GM23338 (cell line): Measurements from ENCODE around the gene VPS37C. TPM values are rescaled to one million over a fixed set of nuclear protein-coding genes. Genes with fewer than 3 reads are reported as not detected.

Experiments
- ATAC-seq: fragments of 200-7000 bp; cut with Tn5 transposase; 3 replicates; pipeline ENCODE4 v1.9.1; 2020
- DNase-seq: peaks from one replicate; pipeline ENCODE4 v3.0.0-alpha.2; 2015; ENCODE audit warnings: low spot score
- H2AFZ ChIP-seq: fragments of 200-600 bp; sonication (generic); 2 replicates; pipeline ENCODE4 v1.8.0; 2016; ENCODE audit warnings: antibody characterized with exemption, mild to moderate bottlenecking, moderate library complexity
- H3F3A ChIP-seq: fragments of 200-600 bp; sonication (generic); replicated peaks from 2 replicates; pipeline ENCODE4 v1.8.0; 2017; ENCODE audit warnings: antibody characterized with exemption, mixed run types, low read depth
- H3K27ac ChIP-seq: fragments of 200-600 bp; sonication (generic); 2 replicates; pipeline ENCODE4 v1.6.1; 2016; ENCODE audit warnings: low read depth
- H3K27me3 ChIP-seq: fragments of 200-600 bp; sonication (generic); 2 replicates; pipeline ENCODE4 v1.8.0; 2016; ENCODE audit warnings: mild to moderate bottlenecking, mixed run types, moderate library complexity; ENCODE audit not compliant: insufficient read depth
- H3K36me3 ChIP-seq: fragments of 200-600 bp; sonication (generic); 2 replicates; pipeline ENCODE4 v1.8.0; 2016; ENCODE audit warnings: mild to moderate bottlenecking; ENCODE audit not compliant: insufficient read depth
- H3K4me1 ChIP-seq: fragments of 200-600 bp; sonication (generic); 2 replicates; pipeline ENCODE4 v1.8.0; 2016; ENCODE audit warnings: mild to moderate bottlenecking, moderate library complexity; ENCODE audit not compliant: insufficient read depth
- H3K4me2 ChIP-seq: fragments of 200-600 bp; sonication (generic); 2 replicates; pipeline ENCODE4 v1.7.1; 2017; ENCODE audit warnings: mixed run types
- H3K4me3 ChIP-seq: fragments of 200-600 bp; sonication (generic); 2 replicates; pipeline ENCODE4 v1.6.1; 2016; ENCODE audit warnings: mixed run types
- H3K79me2 ChIP-seq: fragments of 200-600 bp; sonication (generic); replicated peaks from 2 replicates; pipeline ENCODE4 v1.8.0; 2017; ENCODE audit warnings: mild to moderate bottlenecking; ENCODE audit not compliant: insufficient read depth
- H3K9me2 ChIP-seq: fragments of 200-600 bp; sonication (generic); 2 replicates; pipeline ENCODE4 v1.8.0; 2017; ENCODE audit not compliant: insufficient read depth
- H4K20me1 ChIP-seq: fragments of 200-600 bp; sonication (generic); replicated peaks from 2 replicates; pipeline ENCODE4 v1.8.0; 2017; ENCODE audit warnings: mild to moderate bottlenecking; ENCODE audit not compliant: insufficient read depth
- H3K27ac Mint-ChIP-seq: 2 replicates; pipeline ENCODE4 v1.8.0; 2020; ENCODE audit warnings: inconsistent platforms, mild to moderate bottlenecking, moderate library complexity, mixed read lengths
- H3K27me3 Mint-ChIP-seq: 3 replicates; pipeline ENCODE4 v1.8.0; 2022; ENCODE audit warnings: low read depth, mild to moderate bottlenecking, moderate library complexity, mixed read lengths, inconsistent platforms; ENCODE audit not compliant: insufficient read depth, poor library complexity
- H3K36me3 Mint-ChIP-seq: 3 replicates; pipeline ENCODE4 v1.8.0; 2021; ENCODE audit warnings: low read depth, mild to moderate bottlenecking, inconsistent platforms, moderate library complexity, mixed read lengths
- H3K4me1 Mint-ChIP-seq: 3 replicates; pipeline ENCODE4 v1.8.0; 2020; ENCODE audit warnings: mild to moderate bottlenecking, inconsistent platforms, mixed read lengths
- H3K4me3 Mint-ChIP-seq: 3 replicates; pipeline ENCODE4 v1.8.0; 2021; ENCODE audit warnings: moderate library complexity, mild to moderate bottlenecking, inconsistent platforms, mixed read lengths
- H3K9me3 Mint-ChIP-seq: 3 replicates; pipeline ENCODE4 v1.8.0; 2020; ENCODE audit warnings: moderate library complexity, mild to moderate bottlenecking, inconsistent platforms, mixed read lengths
- CREB1 ChIP-seq: fragments of 250-450 bp; sonication (Bioruptor Pico); IDR thresholded peaks from 2 replicates; pipeline ENCODE4 v1.5.0; 2020; ENCODE audit warnings: low read depth, mild to moderate bottlenecking, moderate library complexity
- CTCF ChIP-seq, 2 experiments: fragments of 200-600 bp in 1 of 2; sonication (generic) in 1 of 2; conservative IDR thresholded peaks; 2 replicates each; pipeline versions ENCODE4 v1.5.1 to v1.6.1; 2016 to 2017; ENCODE audit warnings: antibody characterized with exemption in 2 of 2, low read depth in 2 of 2, mild to moderate bottlenecking in 2 of 2, moderate library complexity in 1 of 2
- EZH2phosphoT487 ChIP-seq: fragments of 200-600 bp; sonication (generic); IDR thresholded peaks from one replicate; pipeline ENCODE4 v1.8.1; 2018; ENCODE audit warnings: antibody characterized with exemption; ENCODE audit not compliant: unreplicated experiment
- POLR2AphosphoS5 ChIP-seq: IDR thresholded peaks from 2 replicates; pipeline ENCODE4 v1.6.1; 2016; ENCODE audit warnings: antibody characterized with exemption, low read depth
- STAT1 ChIP-seq: IDR thresholded peaks from one replicate; pipeline ENCODE4 v1.6.1; 2016; ENCODE audit warnings: antibody characterized with exemption; ENCODE audit not compliant: unreplicated experiment
- ZNF114 ChIP-seq: fragments of 250-450 bp; sonication (Bioruptor Pico); IDR thresholded peaks from 2 replicates; pipeline ENCODE4 v1.5.0; 2020; ENCODE audit warnings: mild to moderate bottlenecking, moderate library complexity
- ZNF462 ChIP-seq: fragments of 250-450 bp; sonication (Bioruptor Pico); IDR thresholded peaks from 2 replicates; pipeline ENCODE4 v1.5.0; 2020; ENCODE audit warnings: mild to moderate bottlenecking, moderate library complexity
- polyA plus RNA-seq: library from polyadenylated mRNA; unstranded; fragments of >200 nt; fragmentation: Nextera tagmentation; extraction: Ambion mirVana; gene quantifications from 2 replicates; pipeline ENCODE4 v1.2.1, GENCODE V29; 2016
- total RNA-seq: library from RNA; depleted of rRNA; stranded (reverse); fragments of >200 nt; shearing (Covaris generic); gene quantifications from 2 replicates; pipeline ENCODE4 v1.2.3, GENCODE V29; 2014
- TF ChIP-seq, protein P1 (sequence below): IDR thresholded peaks from one replicate; pipeline ENCODE4 v1.6.1; 2018; ENCODE audit warnings: antibody characterized with exemption; ENCODE audit not compliant: unreplicated experiment

VPS37C gene
- total and polyA plus RNA-seq, 2 experiments from 2014 or later, result 8.8 to 19.4 TPM

- TF ChIP-seq, protein P1, sequence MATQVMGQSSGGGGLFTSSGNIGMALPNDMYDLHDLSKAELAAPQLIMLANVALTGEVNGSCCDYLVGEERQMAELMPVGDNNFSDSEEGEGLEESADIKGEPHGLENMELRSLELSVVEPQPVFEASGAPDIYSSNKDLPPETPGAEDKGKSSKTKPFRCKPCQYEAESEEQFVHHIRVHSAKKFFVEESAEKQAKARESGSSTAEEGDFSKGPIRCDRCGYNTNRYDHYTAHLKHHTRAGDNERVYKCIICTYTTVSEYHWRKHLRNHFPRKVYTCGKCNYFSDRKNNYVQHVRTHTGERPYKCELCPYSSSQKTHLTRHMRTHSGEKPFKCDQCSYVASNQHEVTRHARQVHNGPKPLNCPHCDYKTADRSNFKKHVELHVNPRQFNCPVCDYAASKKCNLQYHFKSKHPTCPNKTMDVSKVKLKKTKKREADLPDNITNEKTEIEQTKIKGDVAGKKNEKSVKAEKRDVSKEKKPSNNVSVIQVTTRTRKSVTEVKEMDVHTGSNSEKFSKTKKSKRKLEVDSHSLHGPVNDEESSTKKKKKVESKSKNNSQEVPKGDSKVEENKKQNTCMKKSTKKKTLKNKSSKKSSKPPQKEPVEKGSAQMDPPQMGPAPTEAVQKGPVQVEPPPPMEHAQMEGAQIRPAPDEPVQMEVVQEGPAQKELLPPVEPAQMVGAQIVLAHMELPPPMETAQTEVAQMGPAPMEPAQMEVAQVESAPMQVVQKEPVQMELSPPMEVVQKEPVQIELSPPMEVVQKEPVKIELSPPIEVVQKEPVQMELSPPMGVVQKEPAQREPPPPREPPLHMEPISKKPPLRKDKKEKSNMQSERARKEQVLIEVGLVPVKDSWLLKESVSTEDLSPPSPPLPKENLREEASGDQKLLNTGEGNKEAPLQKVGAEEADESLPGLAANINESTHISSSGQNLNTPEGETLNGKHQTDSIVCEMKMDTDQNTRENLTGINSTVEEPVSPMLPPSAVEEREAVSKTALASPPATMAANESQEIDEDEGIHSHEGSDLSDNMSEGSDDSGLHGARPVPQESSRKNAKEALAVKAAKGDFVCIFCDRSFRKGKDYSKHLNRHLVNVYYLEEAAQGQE, result no peak
Measured at GRCh38 chr11:61139387-61139786, 21.8 kb downstream of the VPS37C start (continued).

GRCh38 chr11:61138935-61139334 lies 22.3 kb downstream of the VPS37C start:
- DNase-seq (no peak), ATAC-seq (peak; percentile 17; the same call in 2 of the 3 replicates)
- Mint-ChIP-seq H3K27ac (peak overlapping the region; percentile 24; the same call in 1 of the 2 replicates), H3K36me3 (peaks cover 12% of the 10 kb centered on the region), H3K4me3 (no peak overlapping the region), H3K9me3 (no peaks in the 10 kb centered on the region), H3K27me3 (peaks cover 7% of the 10 kb centered on the region), H3K4me1 (peaks cover 27% of the 10 kb centered on the region)
- Histone ChIP-seq H3K79me2 (peaks cover 18% of the 10 kb centered on the region), H2AFZ (no peak overlapping the region), H3K36me3 (no peaks in the 10 kb centered on the region), H3K9me2 (no peaks in the 10 kb centered on the region), H3K4me1 (peaks cover 8% of the 10 kb centered on the region), H3K27me3 (no peaks in the 10 kb centered on the region), H3K4me3 (no peak overlapping the region), H3K4me2 (no peak overlapping the region), H3F3A (no peaks in the 10 kb centered on the region), H3K27ac (no peak overlapping the region), H4K20me1 (peaks cover 8% of the 10 kb centered on the region; the same call in 1 of the 2 replicates)
- TF ChIP-seq EZH2phosphoT487, result no peak
- no peak for TF ChIP-seq CTCF (conservative IDR thresholded peaks at IDR 0.05; ENCODE audit: low read depth in 2 of 2)
- no peak for TF ChIP-seq POLR2AphosphoS5
- no peak for TF ChIP-seq ZNF462 (CRISPR knock-in tag)
- TF ChIP-seq, protein P1, result no peak
- TF ChIP-seq ZNF114 (CRISPR knock-in tag), result no peak
- TF ChIP-seq STAT1, result no peak
- TF ChIP-seq CREB1 (CRISPR knock-in tag), result no peak
